Activated T-helper 9 cell treated with anti-CD3 and anti-CD28 coated beads, Interleukin-2, amount 50 U/mL, for 16 hours (primary cell): ENCODE results near the gene PPP1R3D.
"Not testable (repeated sequence)": the region's sequence is repeated elsewhere in the genome, so short reads cannot be mapped to it uniquely, and the experiment has no call there.

Experiments
- DNase-seq: peaks from one replicate; pipeline ENCODE4 v3.0.0-alpha.2; 2020; ENCODE audit warnings: low read depth

The PPP1R3D gene, protein sequence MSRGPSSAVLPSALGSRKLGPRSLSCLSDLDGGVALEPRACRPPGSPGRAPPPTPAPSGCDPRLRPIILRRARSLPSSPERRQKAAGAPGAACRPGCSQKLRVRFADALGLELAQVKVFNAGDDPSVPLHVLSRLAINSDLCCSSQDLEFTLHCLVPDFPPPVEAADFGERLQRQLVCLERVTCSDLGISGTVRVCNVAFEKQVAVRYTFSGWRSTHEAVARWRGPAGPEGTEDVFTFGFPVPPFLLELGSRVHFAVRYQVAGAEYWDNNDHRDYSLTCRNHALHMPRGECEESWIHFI

DNA sequence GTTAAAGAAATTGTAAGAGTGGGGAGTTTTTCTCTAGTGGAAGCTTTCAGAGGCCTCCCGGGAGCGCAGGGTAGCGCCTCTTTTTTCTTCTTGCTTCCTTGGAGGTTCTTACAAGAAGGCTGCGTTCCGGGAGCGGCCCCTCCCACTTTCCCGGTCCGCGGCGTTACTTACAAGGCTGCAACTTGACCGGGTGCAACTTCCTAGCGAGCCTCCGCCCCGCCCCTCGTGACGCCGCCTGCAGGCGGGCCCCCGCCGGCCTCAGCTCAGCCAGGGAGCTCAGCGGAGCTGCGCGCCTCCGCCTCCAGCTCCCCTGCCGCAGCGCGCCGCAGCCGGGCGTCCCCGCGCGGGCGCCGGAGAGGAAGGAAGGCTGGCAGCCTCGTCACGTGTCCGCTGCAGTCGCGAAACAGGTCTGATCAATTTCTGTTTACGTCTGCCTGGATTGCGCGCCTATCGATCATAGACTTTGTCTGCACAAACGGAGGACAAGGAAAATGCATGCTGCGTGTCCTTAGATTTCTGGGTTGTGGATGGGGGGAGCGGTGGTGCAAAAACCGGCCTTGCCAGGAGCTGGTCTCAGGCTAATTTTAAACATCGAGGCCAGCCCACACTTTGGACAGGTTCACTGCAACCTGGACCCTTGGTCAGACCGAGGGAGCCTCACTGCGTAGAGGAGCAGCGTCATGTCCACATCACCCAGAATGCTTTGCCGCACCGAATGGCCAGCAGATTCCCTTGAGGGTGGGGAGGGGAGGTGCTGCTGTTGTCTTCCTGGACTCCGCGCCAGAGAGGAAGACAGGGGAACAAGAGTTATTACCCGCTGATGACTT, at the start of gene PPP1R3D, which contains the start of gene FAM217B:
TSS of gene PPP1R3D (minus strand) at position 177 of the 827 bp plus-strand sequence. CDS start 374 bp downstream, outside the sequence.
TSS of gene FAM217B (plus strand) at position 261 of the 827 bp plus-strand sequence. CDS start 3,555 bp downstream, outside the sequence.
- peak; percentile 83 for DNase-seq

DNA sequence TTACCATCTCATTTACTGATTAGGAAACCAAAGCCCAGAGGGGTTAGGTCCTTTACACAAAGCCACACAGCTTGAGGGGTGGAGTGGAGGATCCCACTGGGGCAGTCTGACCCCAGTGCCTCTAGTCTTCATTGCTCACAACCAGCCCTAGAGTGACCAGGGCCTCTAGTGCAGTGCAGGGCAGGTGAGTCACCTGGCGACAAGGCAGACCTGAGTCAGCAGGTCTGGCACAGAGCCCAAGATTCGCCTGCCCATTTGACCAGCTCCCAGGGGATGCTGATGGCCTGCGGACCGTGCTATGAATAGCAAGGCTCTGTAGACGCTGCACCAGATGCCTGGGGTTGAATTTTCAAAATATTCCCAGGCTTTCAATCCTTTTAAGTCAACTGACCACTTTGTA, 48.0 kb upstream of the PPP1R3D start:
- DNase-seq: no peak

DNA sequence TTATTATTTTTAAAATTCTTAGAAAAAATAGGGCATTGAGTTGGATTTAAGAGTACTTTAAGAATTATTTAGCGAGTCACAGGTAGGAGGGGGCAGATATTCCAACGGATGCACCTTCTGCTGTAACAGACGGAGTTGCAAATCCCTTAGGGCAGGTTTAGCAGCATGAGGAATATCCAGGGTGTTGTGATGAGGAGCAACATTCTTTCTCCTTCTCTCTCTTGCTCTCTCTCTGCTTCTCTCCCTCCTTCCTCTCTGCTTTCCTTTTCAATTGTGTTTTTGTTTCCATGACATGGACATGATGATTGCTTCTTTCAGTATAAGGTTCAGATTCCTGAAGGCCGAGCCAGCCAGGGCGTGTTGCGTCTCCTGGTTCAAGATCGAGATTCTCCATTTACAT, 47.0 kb upstream of the PPP1R3D start:
- DNase-seq: no peak

DNA sequence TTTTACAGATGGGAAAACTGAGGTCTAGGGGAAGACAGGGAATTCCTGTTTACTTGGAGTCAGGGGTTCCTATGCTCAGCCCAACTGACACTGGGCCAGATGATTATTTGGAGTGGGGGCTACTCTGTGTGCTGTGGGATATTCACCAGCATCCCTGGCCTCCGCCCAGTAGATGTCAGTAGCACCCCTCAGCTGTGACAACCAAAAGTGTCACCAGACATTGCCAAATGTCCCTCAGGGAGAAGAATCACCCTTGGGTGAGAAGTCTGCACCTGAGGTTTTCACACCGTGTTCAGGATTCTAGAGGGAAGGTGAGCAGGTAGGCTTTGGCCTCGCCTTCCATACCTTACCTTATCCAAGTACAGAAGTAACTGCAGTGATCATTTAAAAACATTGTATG, 45.8 kb upstream of the PPP1R3D start:
- no peak for DNase-seq

DNA sequence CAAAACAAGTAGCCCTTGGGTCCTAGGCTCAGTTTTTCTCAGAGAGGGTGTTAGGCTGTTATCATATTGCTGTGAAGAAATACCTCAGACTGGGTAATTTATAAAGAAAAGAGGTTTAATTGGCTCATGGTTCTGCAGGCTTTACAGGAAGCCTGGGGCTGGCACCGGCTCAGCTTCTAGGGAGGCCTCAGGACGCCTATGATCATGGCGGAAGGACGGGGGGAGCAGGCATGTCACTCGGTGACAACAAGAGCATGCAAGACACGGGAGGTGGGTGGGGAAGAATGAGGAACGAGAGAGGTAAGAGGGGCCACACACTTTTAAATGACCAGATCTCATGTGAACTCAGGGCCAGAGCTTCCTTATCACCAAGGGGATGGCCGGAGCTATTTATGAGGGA, 45.1 kb upstream of the PPP1R3D start:
- DNase-seq: no peak

DNA sequence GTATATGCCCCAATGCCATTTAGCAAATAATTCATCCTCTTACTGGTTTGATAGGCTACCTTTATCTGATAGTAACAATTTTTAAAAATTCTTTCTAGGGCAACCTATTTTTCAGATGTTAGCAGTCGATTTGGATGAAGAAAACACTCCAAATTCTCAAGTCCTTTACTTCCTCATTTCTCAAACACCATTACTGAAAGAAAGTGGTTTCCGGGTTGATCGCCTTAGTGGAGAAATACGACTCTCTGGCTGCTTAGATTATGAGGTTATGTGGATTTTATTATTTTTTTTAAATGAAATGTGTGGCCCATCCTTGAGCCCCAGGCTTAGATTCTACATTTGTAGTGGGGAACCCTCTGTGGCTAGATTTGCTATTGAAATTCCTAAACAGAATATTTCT, 44.4 kb upstream of the PPP1R3D start:
- DNase-seq: no peak

DNA sequence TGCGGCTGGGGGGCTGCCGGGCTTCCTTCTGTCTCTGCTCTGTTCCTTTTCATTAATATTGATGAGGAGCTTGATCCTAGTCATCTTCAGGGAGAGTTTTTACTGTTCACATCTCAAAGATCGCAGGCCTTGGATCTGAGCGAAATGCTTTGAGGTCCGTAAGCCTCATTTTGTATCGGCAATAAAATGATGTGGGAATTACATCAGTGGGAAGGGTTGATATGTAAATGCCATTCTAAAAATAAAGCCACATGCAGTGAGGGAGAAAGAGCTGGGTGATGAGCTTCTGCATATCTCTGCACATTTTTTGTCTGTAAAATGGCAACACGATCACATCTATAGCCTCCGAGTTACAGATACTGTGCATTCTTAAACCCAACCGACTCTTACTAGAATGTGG, 43.0 kb upstream of the PPP1R3D start:
- no peak for DNase-seq

DNA sequence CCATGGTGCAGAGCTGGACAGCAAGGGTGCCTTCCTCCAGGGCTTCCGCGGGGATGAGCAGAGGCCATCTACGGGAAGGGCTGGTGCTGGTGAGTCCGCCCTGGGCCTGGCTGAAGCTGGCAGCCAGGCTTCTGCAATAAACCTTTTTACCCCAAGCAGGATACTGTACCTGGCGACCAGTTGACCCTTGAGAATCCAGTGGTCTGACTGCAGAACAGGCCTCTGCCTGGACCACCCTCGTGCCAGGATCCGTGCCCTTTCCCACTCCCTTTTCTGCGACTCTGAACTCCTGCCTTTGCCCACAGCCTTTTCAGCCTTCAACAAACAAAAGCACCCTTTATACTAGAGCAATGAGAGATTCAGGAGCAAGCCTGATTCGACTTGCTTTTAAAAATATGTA, 37.0 kb upstream of the PPP1R3D start:
- DNase-seq: no peak

DNA sequence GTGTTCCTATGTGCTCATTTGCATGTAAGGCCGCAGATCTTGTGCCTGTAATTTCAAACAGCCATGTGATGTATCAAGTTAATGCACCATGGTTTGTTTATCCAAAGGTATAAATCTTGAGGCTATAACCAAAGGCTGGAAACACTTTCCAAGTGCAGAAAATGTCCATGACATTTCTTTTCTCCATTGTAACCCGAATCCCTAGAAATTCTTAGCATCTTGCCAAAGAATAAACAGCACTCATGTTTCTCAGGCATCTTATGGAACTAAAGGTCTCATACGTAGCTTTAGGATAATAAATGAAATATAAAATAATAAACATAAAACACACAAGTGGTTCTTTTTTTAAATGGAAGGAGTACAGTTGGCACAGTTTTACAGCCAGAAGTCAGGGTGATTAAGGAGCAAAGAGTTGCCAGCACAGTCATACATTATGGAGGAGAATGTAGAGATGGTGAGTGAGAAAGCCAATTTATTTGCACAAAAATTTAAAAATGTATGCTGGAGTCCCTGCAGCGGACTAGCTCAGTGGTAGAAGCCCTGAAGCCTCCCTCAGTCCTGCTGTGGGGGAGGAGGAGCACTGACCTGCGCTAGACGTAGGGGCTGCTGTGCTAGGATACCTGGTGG, 36.2 kb upstream of the PPP1R3D start:
- DNase-seq: no peak

DNA sequence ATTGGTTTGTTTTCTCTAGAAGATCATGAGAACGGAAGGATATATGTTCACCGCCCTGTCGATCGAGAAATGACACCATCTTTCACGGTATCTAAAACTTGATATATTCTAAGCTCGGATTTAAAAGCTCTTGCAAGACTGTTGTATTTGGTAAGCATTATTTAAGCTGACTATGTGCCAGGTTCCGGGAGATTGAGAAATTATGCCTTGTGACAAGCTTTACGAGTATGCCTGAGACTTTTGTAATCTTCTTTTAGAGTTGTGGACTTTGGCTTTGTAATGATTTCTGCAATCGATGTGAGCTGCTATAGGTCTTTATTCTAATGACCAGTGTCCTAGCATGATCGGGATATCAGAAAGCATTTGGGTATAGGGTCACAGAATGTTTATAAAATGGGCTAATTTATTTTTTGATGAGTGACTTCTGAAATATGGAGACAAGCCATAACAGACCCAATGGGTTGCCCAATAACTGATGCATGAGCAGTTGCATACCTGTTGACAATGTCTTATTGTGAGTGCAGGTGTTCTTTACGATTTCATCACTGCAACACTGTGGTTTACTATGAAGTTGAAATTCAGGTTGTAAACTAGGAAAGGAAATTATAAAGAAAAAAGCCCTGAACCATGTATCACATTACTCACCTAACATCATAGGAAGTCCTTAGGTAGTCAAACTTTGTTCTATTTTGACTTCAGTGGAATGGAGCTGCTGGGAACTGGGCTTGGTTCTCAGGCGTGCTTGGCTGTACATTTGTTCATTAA, 32.1 kb upstream of the PPP1R3D start:
- DNase-seq: no peak

DNA sequence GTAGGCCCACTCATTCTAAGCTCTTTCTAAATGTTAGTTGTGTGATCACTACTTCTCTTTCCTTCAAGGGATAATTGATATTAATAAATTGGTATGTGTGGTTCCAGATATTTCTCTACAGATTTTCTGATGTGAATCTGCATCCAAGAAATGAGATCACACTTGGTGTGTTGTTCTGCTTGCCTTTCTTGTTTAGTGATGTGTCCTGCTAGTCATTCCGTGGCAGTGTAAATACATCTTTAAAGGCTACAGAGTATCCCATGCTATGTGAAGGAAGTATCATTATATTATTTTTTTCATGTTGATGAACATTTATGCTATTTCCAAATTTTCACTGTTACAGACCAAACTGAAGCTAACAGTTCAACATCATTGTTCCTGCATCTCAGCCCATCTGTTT, 31.3 kb upstream of the PPP1R3D start:
- DNase-seq: no peak

DNA sequence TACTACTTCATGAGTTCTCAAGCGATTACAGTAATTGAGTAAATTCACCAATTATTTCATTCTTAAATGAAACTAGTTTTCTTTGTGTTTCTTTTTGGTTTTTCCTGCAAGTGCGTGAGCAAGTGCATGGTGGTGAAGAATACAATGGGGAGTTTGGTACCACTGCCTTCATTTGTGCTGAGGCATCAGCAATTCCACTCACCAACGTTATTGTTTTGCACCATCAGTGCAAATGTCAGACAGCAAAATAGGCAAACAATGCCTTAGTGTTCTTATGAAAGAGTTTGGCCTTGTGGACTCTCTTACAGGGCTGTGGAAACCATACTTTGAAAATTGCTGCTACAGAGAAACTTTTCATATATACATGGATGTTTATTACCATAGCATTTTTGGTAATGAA, 26.3 kb upstream of the PPP1R3D start:
- DNase-seq: no peak

DNA sequence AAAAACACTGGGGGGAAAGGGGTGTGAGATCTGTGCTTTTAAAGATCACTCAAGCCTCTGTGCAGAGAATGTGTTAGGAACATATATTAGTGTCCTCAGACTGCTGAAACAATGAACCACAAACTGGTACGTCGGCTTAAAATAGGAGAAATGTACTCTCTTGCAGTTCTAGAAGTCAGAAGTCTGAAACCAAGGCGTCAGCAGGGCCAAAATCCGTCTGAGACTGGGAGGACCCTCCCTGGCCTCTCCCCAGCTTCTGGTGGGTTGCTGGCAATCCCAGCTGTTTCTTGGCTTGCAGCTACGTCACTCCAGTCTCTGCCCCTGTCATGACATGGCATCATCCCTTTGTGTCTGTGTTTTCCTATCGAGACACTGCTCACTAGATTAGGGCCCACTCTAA, 22.1 kb upstream of the PPP1R3D start:
- DNase-seq: no peak

DNA sequence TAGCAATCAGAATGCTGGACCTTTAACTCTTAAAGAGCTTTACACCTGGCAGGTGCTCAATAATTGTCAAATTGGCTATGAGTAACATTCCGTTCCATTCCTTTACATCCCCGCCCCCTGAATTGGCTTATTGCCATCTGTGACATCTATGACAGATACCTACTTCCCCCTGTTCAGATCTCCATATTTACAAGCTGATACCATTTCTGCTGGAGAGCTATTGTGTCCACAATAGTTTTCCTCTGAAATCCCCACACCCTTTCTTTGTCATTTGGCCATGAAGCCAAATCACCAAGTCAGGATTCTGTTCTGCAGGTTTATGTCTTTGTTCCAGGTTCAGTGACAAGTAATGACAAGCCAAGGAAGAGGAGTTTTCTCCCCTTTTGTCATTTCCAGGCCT, 21.3 kb upstream of the PPP1R3D start:
- no peak for DNase-seq

DNA sequence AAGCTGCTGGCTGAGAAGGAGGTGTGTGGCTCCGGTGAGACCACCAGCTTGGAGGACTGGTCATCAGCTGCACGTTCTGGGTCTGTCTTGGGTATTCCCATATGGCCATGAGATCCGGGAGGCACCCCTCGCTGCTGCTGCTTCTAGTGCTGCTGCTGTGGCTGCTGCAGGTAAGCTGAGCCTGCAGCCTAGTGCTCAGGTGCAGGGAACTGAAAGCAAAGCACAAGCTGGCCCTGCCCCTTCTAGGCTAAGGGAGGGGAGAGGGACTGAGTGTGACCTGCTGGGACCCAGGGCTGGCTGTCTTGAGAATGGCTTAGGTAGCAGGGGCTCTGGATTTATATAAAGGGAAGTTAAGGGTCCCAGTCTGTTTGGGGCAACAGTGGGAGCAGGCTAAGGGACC, 18.5 kb upstream of the PPP1R3D start:
- DNase-seq: no peak

DNA sequence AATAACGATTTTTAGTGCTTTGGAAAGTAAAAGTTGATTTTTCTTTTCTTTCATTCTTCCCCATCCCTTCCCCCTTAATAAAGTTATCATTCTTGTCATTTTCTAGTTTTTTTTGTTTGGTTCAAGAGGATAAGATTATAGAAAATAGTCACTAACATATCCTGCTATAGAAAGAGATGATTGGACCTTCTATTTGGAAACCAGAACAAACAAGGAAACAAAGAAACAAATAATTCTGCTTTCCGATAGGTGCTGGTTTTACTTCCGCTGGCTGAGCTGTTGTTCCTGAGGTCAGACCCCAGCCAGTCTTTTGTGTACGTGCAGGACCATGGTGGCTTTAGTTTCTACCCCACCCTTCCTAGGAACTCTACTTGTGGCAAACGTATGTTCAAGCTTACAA, 18.0 kb upstream of the PPP1R3D start, which contains the start of gene CDH26:
TSS of gene CDH26 (plus strand) at position 301 of the 400 bp plus-strand sequence. CDS start 304 bp downstream, outside the sequence.
- no peak for DNase-seq

DNA sequence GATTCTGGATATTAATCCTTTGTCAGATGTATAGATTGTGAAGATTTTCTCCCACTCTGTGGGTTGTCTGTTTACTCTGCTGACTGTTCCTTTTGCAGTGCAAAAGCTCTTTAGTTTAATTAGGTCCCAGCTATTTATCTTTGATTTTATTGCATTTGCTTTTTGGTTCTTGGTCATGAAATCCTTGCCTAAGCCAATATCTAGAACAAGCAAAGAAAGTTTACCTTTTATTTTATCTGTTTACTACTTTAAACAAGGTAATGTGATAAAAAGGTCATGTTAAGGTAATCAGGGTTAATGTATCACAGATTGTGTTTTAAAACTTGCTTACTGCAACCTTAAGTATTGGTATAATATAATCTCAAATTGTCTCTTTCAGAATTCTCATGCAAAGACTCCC, 17.5 kb upstream of the PPP1R3D start:
- not testable (repeated sequence) for DNase-seq

DNA sequence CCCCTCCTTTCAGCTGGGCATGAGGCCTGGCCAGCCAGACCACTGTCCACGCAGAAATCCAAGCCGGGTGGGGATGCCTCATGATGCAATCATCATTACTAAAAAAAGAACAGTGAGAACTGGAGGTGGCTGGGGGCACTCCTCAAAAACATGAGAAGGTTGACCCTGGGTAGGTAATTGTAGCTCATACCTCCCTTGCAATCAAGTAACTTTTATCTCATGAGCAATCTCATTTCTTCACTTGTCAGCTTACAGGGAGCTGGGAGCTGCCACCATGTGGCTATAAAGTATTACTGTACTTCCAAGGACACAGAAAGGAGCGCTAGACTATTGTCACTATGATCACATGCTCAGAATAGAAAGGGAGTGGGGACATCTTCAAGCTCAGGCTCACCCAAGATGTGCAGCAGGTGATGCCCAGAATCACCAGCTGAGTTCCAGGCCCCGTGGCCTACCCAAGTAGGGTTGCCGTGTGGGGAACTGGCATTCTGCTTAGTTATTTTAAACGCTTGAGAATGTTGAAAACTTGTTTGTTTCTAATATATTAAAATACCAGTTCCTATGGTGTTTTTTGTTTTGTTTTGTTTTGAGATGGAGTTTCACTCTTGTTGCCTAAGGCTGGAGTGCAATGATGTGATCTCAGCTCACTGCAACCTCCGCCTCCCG, 15.2 kb upstream of the PPP1R3D start:
- DNase-seq: no peak

DNA sequence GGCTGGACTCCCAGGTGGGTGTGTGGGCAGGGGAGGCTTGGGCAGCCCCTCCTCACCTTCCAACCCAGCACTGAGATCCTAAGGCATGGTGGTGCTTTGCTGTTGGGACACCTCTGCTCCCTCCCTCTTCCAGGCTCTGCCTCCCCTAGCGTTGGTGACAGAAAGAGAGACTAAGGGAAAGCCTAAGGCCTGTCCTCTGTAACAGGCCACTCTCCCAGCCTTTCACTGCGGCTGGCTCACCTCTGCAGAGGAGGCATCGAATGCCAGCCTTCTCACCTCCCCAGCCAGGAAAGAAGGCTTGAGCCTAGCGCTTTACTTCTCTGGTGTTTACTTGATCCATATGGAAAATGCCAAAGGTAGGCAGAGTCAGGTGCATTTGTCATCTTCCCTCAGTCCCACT, 14.6 kb upstream of the PPP1R3D start:
- DNase-seq: no peak

DNA sequence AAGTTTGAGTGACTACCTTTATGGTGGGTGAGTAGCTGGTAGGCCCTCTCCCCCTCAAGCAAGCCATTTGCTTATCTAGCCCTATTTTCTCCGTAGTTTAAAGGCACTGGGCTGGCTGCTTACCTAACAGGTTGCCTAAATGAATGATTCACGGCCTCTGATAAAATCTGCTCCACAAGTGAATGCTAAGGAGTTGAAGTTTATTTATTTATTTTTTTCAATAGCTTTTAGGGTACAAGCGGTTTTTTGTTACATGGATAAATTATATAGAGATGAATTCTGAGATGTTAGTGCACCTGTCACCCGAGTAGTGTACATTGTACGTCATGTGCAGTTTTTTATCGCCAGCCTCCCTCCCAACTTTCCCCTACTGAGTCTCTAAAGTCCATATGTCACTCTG, 9.8 kb upstream of the PPP1R3D start:
- no peak for DNase-seq
